Stimulated activated CD4-positive, alpha-beta T cell treated with anti-CD3 and anti-CD28 coated beads, Interleukin-2, amount 100 ng/mL, for 24 hours (primary cell): ENCODE measurements around the gene DSE.
"Not testable (repeated sequence)": the region's sequence is repeated elsewhere in the genome, so short reads cannot be mapped to it uniquely, and the experiment has no call there.

Experiments used
- DNase-seq, 2 donors: peaks; one replicate each; pipeline ENCODE4 v3.0.0-alpha.2; 2020

Gene DSE

GRCh38 chr6:116370760-116371119 lies at the start of gene DSE:
Gene DSE (plus strand): TSS chr6:116370947. CDS start chr6:116399251, 28,304 bp downstream.
- DNase-seq: peak; percentile 64 to 68

GRCh38 chr6:116321933-116322332 lies 48.8 kb upstream of the DSE start:
- DNase-seq: not testable (repeated sequence)

- DNase-seq: no peak
Measured at GRCh38 chr6:116323863-116324262, 46.9 kb upstream of the DSE start.

GRCh38 chr6:116325634-116326132 lies 45.1 kb upstream of the DSE start:
- DNase-seq: not testable (repeated sequence)

- no peak for DNase-seq
Measured at GRCh38 chr6:116326181-116326671, 44.5 kb upstream of the DSE start.

GRCh38 chr6:116326996-116327395 lies 43.8 kb upstream of the DSE start:
- no peak for DNase-seq

- DNase-seq: no peak
Measured at GRCh38 chr6:116327803-116328527, 42.8 kb upstream of the DSE start.

- no peak for DNase-seq
Measured at GRCh38 chr6:116328528-116328903, 42.2 kb upstream of the DSE start.

GRCh38 chr6:116329156-116329555 lies 41.6 kb upstream of the DSE start:
- no peak for DNase-seq

- no peak for DNase-seq
Measured at GRCh38 chr6:116330511-116330910, 40.2 kb upstream of the DSE start.

GRCh38 chr6:116332096-116332495 lies 38.7 kb upstream of the DSE start:
- no peak for DNase-seq

GRCh38 chr6:116334638-116335409 lies 35.9 kb upstream of the DSE start:
- DNase-seq: not testable (repeated sequence)

GRCh38 chr6:116335612-116336215 lies 35.0 kb upstream of the DSE start:
- no peak for DNase-seq

- DNase-seq: no peak
Measured at GRCh38 chr6:116338943-116339342, 31.8 kb upstream of the DSE start.

- DNase-seq: not testable (repeated sequence)
Measured at GRCh38 chr6:116340625-116341024, 30.1 kb upstream of the DSE start.

- no peak for DNase-seq
Measured at GRCh38 chr6:116349216-116349615, 21.5 kb upstream of the DSE start.

- DNase-seq: no peak
Measured at GRCh38 chr6:116351101-116351500, 19.6 kb upstream of the DSE start.

GRCh38 chr6:116352515-116353471 lies 18.0 kb upstream of the DSE start:
- DNase-seq: no peak

GRCh38 chr6:116354236-116354635 lies 16.5 kb upstream of the DSE start:
- DNase-seq: no peak

- no peak for DNase-seq
Measured at GRCh38 chr6:116355796-116356195, 15.0 kb upstream of the DSE start.

- DNase-seq: no peak
Measured at GRCh38 chr6:116359131-116359530, 11.6 kb upstream of the DSE start.

- DNase-seq: no peak
Measured at GRCh38 chr6:116359835-116360234, 10.9 kb upstream of the DSE start.
